CD8-positive, alpha-beta memory T cell (primary cell): ENCODE data around the gene SVIL. TPM values are rescaled to one million over a fixed set of nuclear protein-coding genes. Genes with fewer than 3 reads are reported as not detected.

Experiments used
- CTCF ChIA-PET: fragments of 350-600 bp; sonication (Branson Sonifier 250); formaldehyde crosslinking; loops from one replicate; lab custom pipeline; 2021; ENCODE audit warnings: antibody characterized with exemption; lab: Charles Lee
- POLR2A ChIA-PET: fragments of 350-600 bp; sonication (Branson Sonifier 250); formaldehyde crosslinking; loops from one replicate; lab custom pipeline; 2021; ENCODE audit warnings: antibody characterized with exemption; lab: Charles Lee
- DNase-seq, 5 donors: peaks; one replicate each; pipeline versions ENCODE4 v3.0.0 to v3.0.0-alpha.2; 2020 to 2022; ENCODE audit warnings: mixed read lengths in 1 of 5
- H3K27ac ChIP-seq: one replicate; pipeline ENCODE4 v1.7.0; 2013; ENCODE audit warnings: low read depth, mild to moderate bottlenecking, low read length, moderate library complexity
- H3K27me3 ChIP-seq: 2 replicates; pipeline ENCODE4 v1.7.0; 2013; ENCODE audit warnings: low read length, mild to moderate bottlenecking; ENCODE audit not compliant: insufficient read depth, poor library complexity, severe bottlenecking
- H3K36me3 ChIP-seq: 2 replicates; pipeline ENCODE4 v1.7.0; 2013; ENCODE audit warnings: mild to moderate bottlenecking, low read length, moderate library complexity; ENCODE audit not compliant: insufficient read depth
- H3K4me1 ChIP-seq: 2 replicates; pipeline ENCODE4 v1.7.0; 2013; ENCODE audit warnings: mild to moderate bottlenecking, low read length, moderate library complexity; ENCODE audit not compliant: insufficient read depth
- H3K4me3 ChIP-seq: 2 replicates; pipeline ENCODE4 v1.7.0; 2013; ENCODE audit warnings: mild to moderate bottlenecking, low read length
- H3K9me3 ChIP-seq: 2 replicates; pipeline ENCODE4 v1.7.0; 2013; ENCODE audit warnings: mild to moderate bottlenecking, low read length
- H3K27ac Mint-ChIP-seq, 8 donors: one replicate each; pipeline ENCODE4 v1.8.0; 2020 to 2021; ENCODE audit warnings: mixed read lengths in 8 of 8, mild to moderate bottlenecking in 6 of 8, inconsistent platforms in 3 of 8, moderate library complexity in 3 of 8
- H3K27me3 Mint-ChIP-seq, 2 donors: one replicate each; pipeline ENCODE4 v1.8.0; 2020 to 2021; ENCODE audit warnings: mixed read lengths in 2 of 2, mild to moderate bottlenecking in 1 of 2, moderate library complexity in 1 of 2
- H3K36me3 Mint-ChIP-seq, 3 donors: one replicate each; pipeline ENCODE4 v1.8.0; 2020 to 2021; ENCODE audit warnings: mixed read lengths in 3 of 3, inconsistent platforms in 1 of 3, mild to moderate bottlenecking in 1 of 3
- H3K4me1 Mint-ChIP-seq, 3 donors: one replicate each; pipeline ENCODE4 v1.8.0; 2020 to 2021; ENCODE audit warnings: mixed read lengths in 3 of 3, inconsistent platforms in 1 of 3, mild to moderate bottlenecking in 1 of 3
- H3K4me3 Mint-ChIP-seq, 7 donors: one replicate each; pipeline ENCODE4 v1.8.0; 2020 to 2021; ENCODE audit warnings: mixed read lengths in 7 of 7, mild to moderate bottlenecking in 6 of 7, moderate library complexity in 4 of 7, inconsistent platforms in 2 of 7
- H3K9me3 Mint-ChIP-seq, 5 donors: one replicate each; pipeline ENCODE4 v1.8.0; 2020 to 2022; ENCODE audit warnings: mixed read lengths in 5 of 5, mild to moderate bottlenecking in 3 of 5, moderate library complexity in 2 of 5, inconsistent platforms in 1 of 5
- polyA plus RNA-seq: library from polyadenylated mRNA; unstranded; fragments of 300-500 nt; fragmentation: Illumina TruSeq; gene quantifications from one replicate; pipeline ENCODE4 v1.2.3, GENCODE V29; 2021
- total RNA-seq, 2 experiments: library from RNA; stranded (reverse); gene quantifications; one replicate each; pipeline ENCODE4 v1.2.3, GENCODE V29; 2021

SVIL gene
- total and polyA plus RNA-seq, 3 experiments from 2014 or later, result 4.2 to 9.2 (median 5.9) TPM

DNA sequence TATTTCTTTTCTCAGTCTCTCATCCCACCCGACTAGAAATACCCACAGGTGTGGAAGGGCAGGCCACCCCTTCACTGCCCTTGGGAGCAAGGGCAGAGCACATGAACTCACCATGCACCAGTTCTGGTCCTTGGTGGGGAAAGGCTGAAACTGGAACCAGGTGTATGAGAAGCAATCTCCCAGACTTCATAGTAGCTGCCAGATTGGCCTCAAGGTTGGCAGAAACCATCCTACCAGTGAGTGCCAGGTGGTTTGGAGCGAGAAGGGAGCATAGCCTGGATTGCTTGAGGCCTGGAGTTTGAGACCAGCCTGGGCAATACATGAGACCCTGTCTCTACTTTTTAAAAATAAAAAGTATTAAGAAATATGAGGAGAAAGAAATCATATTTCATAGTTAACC lies 207.1 kb downstream of the SVIL start:
- DNase-seq, result no peak
- Histone ChIP-seq H3K9me3 (no peaks in the 10 kb centered on the region), H3K36me3 (no peaks in the 10 kb centered on the region), H3K4me3 (no peak overlapping the region), H3K27me3 (no peaks in the 10 kb centered on the region), H3K27ac (no peak overlapping the region), H3K4me1 (no peaks in the 10 kb centered on the region)
- peaks cover 3 to 21% (median 4%) of the 10 kb centered on the region in 3 donors for H3K36me3 Mint-ChIP-seq
- POLR2A ChIA-PET, result no interaction called here
- no peak overlapping the region for H3K27ac Mint-ChIP-seq
- H3K4me3 Mint-ChIP-seq, result no peak overlapping the region
- peaks cover 0 to 2% (median 0%) of the 10 kb centered on the region in 3 donors for H3K4me1 Mint-ChIP-seq
- no peaks in the 10 kb centered on the region for H3K27me3 Mint-ChIP-seq
- no peaks in the 10 kb centered on the region for H3K9me3 Mint-ChIP-seq
- CTCF ChIA-PET, result no interaction called here

GRCh38 chr10:29426420-29426819 lies 208.4 kb downstream of the SVIL start:
- H3K36me3 Mint-ChIP-seq, result peaks cover 8 to 33% (median 13%) of the 10 kb centered on the region in 3 donors
- DNase-seq, result no peak
- H3K4me1 Mint-ChIP-seq, result peaks cover 0 to 3% (median 0%) of the 10 kb centered on the region in 3 donors
- Histone ChIP-seq H3K27me3 (no peaks in the 10 kb centered on the region), H3K36me3 (peaks cover 4% of the 10 kb centered on the region), H3K9me3 (no peaks in the 10 kb centered on the region), H3K4me3 (no peak overlapping the region), H3K27ac (no peak overlapping the region), H3K4me1 (no peaks in the 10 kb centered on the region)
- H3K4me3 Mint-ChIP-seq, result no peak overlapping the region
- H3K27me3 Mint-ChIP-seq, result no peaks in the 10 kb centered on the region
- POLR2A ChIA-PET, result no interaction called here
- CTCF ChIA-PET, result no interaction called here
- H3K9me3 Mint-ChIP-seq, result no peaks in the 10 kb centered on the region
- H3K27ac Mint-ChIP-seq, result peak overlapping the region in 1 of 8 donors; percentile 88

DNA sequence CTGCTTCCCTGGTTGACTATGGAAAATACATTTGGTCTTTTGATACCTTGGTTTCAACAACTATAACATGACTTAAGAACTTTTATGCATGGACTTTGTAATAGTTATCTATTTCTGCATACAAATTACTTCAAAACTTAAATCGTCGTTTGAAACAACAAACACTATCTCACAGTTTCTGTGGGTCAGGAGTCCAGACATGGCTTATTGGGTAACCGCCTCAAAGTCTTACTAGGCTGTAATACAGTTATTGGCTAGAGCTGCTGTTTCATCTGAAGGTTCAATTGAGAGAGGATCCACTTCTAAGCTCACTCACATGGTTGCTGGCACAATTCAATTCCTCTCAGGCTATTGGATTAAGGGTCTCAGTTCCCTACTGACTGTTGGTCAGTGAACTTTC lies 210.8 kb downstream of the SVIL start:
- H3K27me3 ChIP-seq, result no peaks in the 10 kb centered on the region
- peaks cover 12% of the 10 kb centered on the region for H3K36me3 ChIP-seq
- H3K27ac Mint-ChIP-seq, result no peak overlapping the region
- no peaks in the 10 kb centered on the region for H3K9me3 Mint-ChIP-seq
- ChIA-PET CTCF (no interaction called here), POLR2A (no interaction called here)
- no peak overlapping the region for H3K4me3 ChIP-seq
- DNase-seq, result no peak
- H3K36me3 Mint-ChIP-seq, result peaks cover 13 to 52% (median 17%) of the 10 kb centered on the region in 3 donors
- H3K27ac ChIP-seq, result no peak overlapping the region
- H3K27me3 Mint-ChIP-seq, result peaks cover 0 to 1% of the 10 kb centered on the region in 2 donors
- no peaks in the 10 kb centered on the region for H3K4me1 ChIP-seq
- H3K9me3 ChIP-seq, result no peaks in the 10 kb centered on the region
- peaks cover 0 to 1% (median 0%) of the 10 kb centered on the region in 3 donors for H3K4me1 Mint-ChIP-seq
- no peak overlapping the region for H3K4me3 Mint-ChIP-seq

DNA sequence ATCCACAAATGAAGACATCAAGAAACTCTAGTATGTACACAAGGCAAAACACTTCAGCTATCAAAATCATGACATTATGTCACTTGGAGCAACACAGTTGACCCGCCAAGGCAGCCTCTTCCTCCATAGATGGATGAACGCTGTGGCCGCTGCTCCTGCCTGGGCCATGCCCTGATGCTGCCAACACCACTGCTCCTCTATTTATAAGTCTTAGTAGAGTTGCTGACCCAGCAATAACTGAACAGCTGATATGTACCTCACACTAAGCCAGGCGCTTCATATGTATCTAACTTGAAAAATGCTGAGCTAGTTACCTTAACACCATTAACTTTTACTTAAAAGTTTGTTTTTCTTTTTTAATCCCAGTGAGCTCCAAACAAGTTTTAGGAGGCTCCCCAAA lies 214.0 kb downstream of the SVIL start:
- DNase-seq, result no peak
- H3K36me3 ChIP-seq, result peaks cover 12% of the 10 kb centered on the region
- H3K27me3 Mint-ChIP-seq, result peaks cover 0 to 1% of the 10 kb centered on the region in 2 donors
- H3K4me3 Mint-ChIP-seq, result no peak overlapping the region
- CTCF ChIA-PET, result interaction anchor here (1.0 to 1.3 kb wide), 3 partner anchors 25 to 76 kb away, joined by 3 read pairs; no protein-coding TSS in a partner anchor
- H3K4me3 ChIP-seq, result no peak overlapping the region
- H3K27ac ChIP-seq, result no peak overlapping the region
- no peak overlapping the region for H3K27ac Mint-ChIP-seq
- no peaks in the 10 kb centered on the region for H3K9me3 ChIP-seq
- no peaks in the 10 kb centered on the region for H3K27me3 ChIP-seq
- H3K36me3 Mint-ChIP-seq, result peaks cover 13 to 68% (median 22%) of the 10 kb centered on the region in 3 donors
- POLR2A ChIA-PET, result no interaction called here
- peaks cover 3 to 11% (median 5%) of the 10 kb centered on the region in 3 donors for H3K4me1 Mint-ChIP-seq
- no peaks in the 10 kb centered on the region for H3K4me1 ChIP-seq
- no peaks in the 10 kb centered on the region for H3K9me3 Mint-ChIP-seq

DNA sequence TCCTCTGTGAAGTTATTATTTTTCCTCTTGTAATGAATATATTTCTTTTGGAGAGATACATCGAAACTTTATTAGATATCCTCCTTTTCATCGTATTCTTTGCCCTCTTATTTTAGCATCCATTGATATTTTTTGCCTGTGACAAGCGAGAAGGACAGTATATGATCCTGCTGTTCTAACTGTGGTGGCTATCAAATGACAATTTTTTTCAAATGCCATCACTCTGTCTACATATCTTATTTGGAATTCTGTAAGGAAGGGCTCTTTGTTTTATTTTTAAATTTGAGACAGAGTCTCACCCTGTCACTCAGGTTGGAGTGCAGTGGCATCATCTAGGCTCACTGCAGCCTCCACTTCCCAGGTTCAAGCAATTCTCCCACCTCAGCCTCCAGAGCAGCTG lies 217.4 kb downstream of the SVIL start:
- DNase-seq, result no peak
- no peaks in the 10 kb centered on the region for H3K4me1 ChIP-seq
- H3K36me3 ChIP-seq, result peaks cover 12% of the 10 kb centered on the region
- H3K27me3 ChIP-seq, result no peaks in the 10 kb centered on the region
- H3K9me3 ChIP-seq, result no peaks in the 10 kb centered on the region
- POLR2A ChIA-PET, result no interaction called here
- Mint-ChIP-seq H3K27ac (no peak overlapping the region), H3K36me3 (peaks cover 9 to 52% (median 18%) of the 10 kb centered on the region in 3 donors), H3K27me3 (peaks cover 0 to 1% of the 10 kb centered on the region in 2 donors), H3K9me3 (no peaks in the 10 kb centered on the region), H3K4me1 (peaks cover 16 to 39% (median 25%) of the 10 kb centered on the region in 3 donors), H3K4me3 (no peak overlapping the region)
- CTCF ChIA-PET, result no interaction called here
- no peak overlapping the region for H3K27ac ChIP-seq
- no peak overlapping the region for H3K4me3 ChIP-seq

- no peak overlapping the region for H3K27ac Mint-ChIP-seq
- ChIA-PET CTCF (no interaction called here), POLR2A (no interaction called here)
- no peak overlapping the region for H3K4me3 ChIP-seq
- H3K36me3 ChIP-seq, result peaks cover 5% of the 10 kb centered on the region
- peaks cover 4 to 38% (median 12%) of the 10 kb centered on the region in 3 donors for H3K36me3 Mint-ChIP-seq
- peaks cover 0 to 1% of the 10 kb centered on the region in 2 donors for H3K27me3 Mint-ChIP-seq
- no peaks in the 10 kb centered on the region for H3K9me3 ChIP-seq
- H3K27ac ChIP-seq, result no peak overlapping the region
- H3K9me3 Mint-ChIP-seq, result no peaks in the 10 kb centered on the region
- no peak overlapping the region for H3K4me3 Mint-ChIP-seq
- H3K4me1 ChIP-seq, result peaks cover 5% of the 10 kb centered on the region
- DNase-seq, result no peak
- H3K27me3 ChIP-seq, result no peaks in the 10 kb centered on the region
- H3K4me1 Mint-ChIP-seq, result peaks cover 25 to 51% (median 36%) of the 10 kb centered on the region in 3 donors
Measured at GRCh38 chr10:29415876-29416275, 218.9 kb downstream of the SVIL start.

- Mint-ChIP-seq H3K4me3 (no peak overlapping the region), H3K27ac (peak overlapping the region in 2 of 8 donors; percentile 1 to 47), H3K9me3 (no peaks in the 10 kb centered on the region), H3K4me1 (peaks cover 30 to 58% (median 44%) of the 10 kb centered on the region in 3 donors), H3K27me3 (no peaks in the 10 kb centered on the region), H3K36me3 (peaks cover 0 to 30% (median 8%) of the 10 kb centered on the region in 3 donors)
- no peaks in the 10 kb centered on the region for H3K9me3 ChIP-seq
- no peak for DNase-seq
- POLR2A ChIA-PET, result no interaction called here
- H3K4me3 ChIP-seq, result no peak overlapping the region
- CTCF ChIA-PET, result no interaction called here
- H3K4me1 ChIP-seq, result peaks cover 5% of the 10 kb centered on the region
- no peaks in the 10 kb centered on the region for H3K27me3 ChIP-seq
- no peaks in the 10 kb centered on the region for H3K36me3 ChIP-seq
- no peak overlapping the region for H3K27ac ChIP-seq
Measured at GRCh38 chr10:29414501-29414900, 220.3 kb downstream of the SVIL start.

DNA sequence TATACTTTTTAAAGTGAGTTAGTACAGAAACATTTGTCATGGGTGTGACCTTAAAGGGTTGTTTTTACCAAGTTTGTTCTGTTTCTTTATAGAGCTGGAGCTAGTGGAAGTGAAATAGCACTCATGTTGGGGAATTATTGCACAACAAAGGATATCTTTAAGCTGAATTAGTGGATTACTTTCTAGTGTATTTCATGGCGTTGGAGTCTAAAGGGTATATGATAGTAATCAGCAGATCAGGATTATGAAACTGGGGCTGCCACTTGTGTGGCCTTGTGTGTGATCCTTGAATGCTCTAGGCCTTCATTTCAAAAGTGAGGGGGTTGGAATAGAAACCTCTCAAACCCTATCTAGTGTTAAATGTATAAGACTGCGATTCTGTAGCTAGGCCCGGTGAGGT lies 222.3 kb downstream of the SVIL start:
- Mint-ChIP-seq H3K9me3 (no peaks in the 10 kb centered on the region), H3K4me3 (peak overlapping the region in 1 of 7 donors; percentile 17), H3K27me3 (no peaks in the 10 kb centered on the region), H3K27ac (peak overlapping the region in 2 of 8 donors; percentile 5 to 38), H3K4me1 (peaks cover 42 to 69% (median 54%) of the 10 kb centered on the region in 3 donors), H3K36me3 (peaks cover 0 to 23% (median 4%) of the 10 kb centered on the region in 3 donors)
- DNase-seq, result no peak
- no peaks in the 10 kb centered on the region for H3K27me3 ChIP-seq
- H3K9me3 ChIP-seq, result no peaks in the 10 kb centered on the region
- no peak overlapping the region for H3K4me3 ChIP-seq
- H3K27ac ChIP-seq, result peak overlapping the region; percentile 7
- H3K4me1 ChIP-seq, result peaks cover 14% of the 10 kb centered on the region
- no peaks in the 10 kb centered on the region for H3K36me3 ChIP-seq
- ChIA-PET CTCF (no interaction called here), POLR2A (no interaction called here)
